ENCODE results near the gene MARF1. TPM values are rescaled to one million over a fixed set of nuclear protein-coding genes. Genes with fewer than 3 reads are reported as not detected.

MARF1 gene
- total and polyA plus RNA-seq, 9 of the 15 experiments (the other 6 are each of a cell fraction or from before 2014, with no cell fraction given), result 4.7 to 33.2 (median 11.7) TPM

GRCh38 chr16:15641753-15642556, 999 bp downstream of the MARF1 start (continued):
- TF ChIP-seq ZNF224 (CRISPR knock-in tag; IDR thresholded peaks at IDR 0.05), result no peak
- TF ChIP-seq BRF1 (IDR thresholded peaks at IDR 0.05; ENCODE audit: borderline replicate concordance, extremely low read depth, insufficient read length), result no peak
- TF ChIP-seq HMGN3 (IDR thresholded peaks at IDR 0.05; ENCODE audit: borderline replicate concordance, extremely low read depth, insufficient read length, low read depth, low read length), result no peak
- TF ChIP-seq TBL1XR1 (IDR thresholded peaks at IDR 0.05; ENCODE audit: low read length in 2 of 2), result 0 out of 4 replicates have a peak, but pooled peaks of 1 of the 2 experiments have one; percentile 7
- no peak for TF ChIP-seq ZNF766 (CRISPR knock-in tag; conservative IDR thresholded peaks at IDR 0.05)
- TF ChIP-seq DACH1 (IDR thresholded peaks at IDR 0.05; ENCODE audit: partially characterized antibody), result no peak
- TF ChIP-seq CBFB (CRISPR knock-in tag; IDR thresholded peaks at IDR 0.05), result no peak
- no peak for TF ChIP-seq ZNF197 (CRISPR knock-in tag; IDR thresholded peaks at IDR 0.05; ENCODE audit: low read depth)
- TF ChIP-seq HINFP (tag; conservative IDR thresholded peaks at IDR 0.05; ENCODE audit: low read depth), result no peak
- TF ChIP-seq RBM22 (IDR thresholded peaks at IDR 0.05; ENCODE audit: low read depth, low read length, poor library complexity, severe bottlenecking), result no peak
- no peak for TF ChIP-seq ZBTB5 (IDR thresholded peaks at IDR 0.05)
- TF ChIP-seq KLF6 (CRISPR knock-in tag; IDR thresholded peaks at IDR 0.05; ENCODE audit: borderline replicate concordance), result no peak
- no peak for TF ChIP-seq DMBX1 (CRISPR knock-in tag; IDR thresholded peaks at IDR 0.05; ENCODE audit: borderline replicate concordance)
- TF ChIP-seq ZNF609 (CRISPR knock-in tag; IDR thresholded peaks at IDR 0.05; ENCODE audit: borderline replicate concordance), result no peak
- TF ChIP-seq XRCC5 (IDR thresholded peaks at IDR 0.05; ENCODE audit: low read depth, low read length), result no peak
- TF ChIP-seq MITF (IDR thresholded peaks at IDR 0.05), result no peak
